ENCODE data around the gene CMTM2.

The CMTM2 gene

DNA sequence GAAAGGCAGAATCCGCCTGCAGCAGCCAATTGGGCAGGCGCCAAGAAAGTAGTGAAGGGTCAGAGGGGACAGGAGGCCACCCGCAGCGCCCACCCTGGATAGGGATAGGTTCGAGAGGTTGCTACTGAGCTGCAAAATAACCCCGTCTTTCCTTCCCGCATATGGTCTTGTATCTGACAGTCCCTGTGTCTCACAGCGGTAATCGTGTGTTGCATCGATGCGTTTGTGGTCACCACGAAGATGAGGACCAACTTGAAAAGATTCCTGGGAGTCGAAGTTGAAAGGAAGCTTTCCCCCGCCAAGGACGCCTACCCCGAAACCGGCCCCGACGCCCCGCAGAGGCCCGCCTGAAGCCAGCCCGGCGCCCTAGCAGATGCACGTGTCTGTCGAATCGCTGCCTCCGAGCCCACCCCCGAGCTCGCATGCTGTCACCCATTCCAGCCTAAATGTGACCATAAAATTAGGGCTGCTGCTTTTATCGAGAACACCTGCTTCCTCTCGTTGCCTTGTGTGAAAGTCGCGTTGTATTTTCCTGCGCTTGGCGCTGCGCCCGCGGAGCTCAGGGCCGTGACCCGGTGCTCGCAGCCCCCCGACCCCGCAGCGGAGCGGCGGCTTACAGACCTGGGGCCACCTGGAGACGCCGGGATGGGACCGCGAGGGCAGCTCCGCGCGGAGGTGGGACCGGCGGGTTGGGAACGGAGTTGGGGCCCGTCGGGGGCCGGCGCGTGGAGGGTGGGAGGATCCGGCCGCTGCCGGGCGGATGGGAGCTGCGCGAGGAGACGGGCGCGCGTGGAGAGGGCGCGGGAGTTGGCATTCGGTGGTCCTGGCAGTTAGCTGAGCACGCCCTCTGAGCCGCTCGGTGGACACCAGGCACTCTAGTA, at the start of gene CMTM2:
TSS of gene CMTM2 (plus strand) at position 813 of the 881 bp plus-strand sequence. CDS start 145 bp downstream, outside the sequence.
- TF ChIP-seq JUND (IDR thresholded peaks at IDR 0.05; ENCODE audit: low read depth), result no peak
- in situ Hi-C loops (cut with HindIII; ENCODE audit: low pct_unique_long_range_greater_than_20kb, low sequenced_read_pairs), result no loop called here
- DNase-seq (ENCODE audit: low read depth in 1 of 2, low spot score in 1 of 2), result no peak

DNA sequence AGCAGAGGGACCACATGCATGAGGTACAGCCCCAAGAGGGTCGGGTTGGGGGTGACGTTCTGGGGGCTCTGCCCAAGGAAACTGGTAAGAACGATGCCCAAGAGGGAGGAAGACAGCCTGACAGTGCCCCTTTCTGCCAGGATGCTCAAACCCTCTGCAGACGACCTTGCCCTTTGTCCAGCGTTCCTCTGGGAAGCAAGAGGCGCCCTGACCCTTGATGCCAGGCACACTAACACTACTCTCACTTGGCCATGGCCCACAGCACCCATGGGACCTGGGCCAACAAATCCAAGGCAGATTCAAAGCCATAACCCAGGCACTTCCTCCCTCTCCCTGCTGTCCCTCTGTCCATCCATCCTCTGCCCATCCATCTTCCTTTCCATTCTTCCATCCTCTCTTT, 49.8 kb upstream of the CMTM2 start:
- TF ChIP-seq JUND (IDR thresholded peaks at IDR 0.05; ENCODE audit: low read depth), result no peak
- no peak for DNase-seq (ENCODE audit: low read depth in 1 of 2, low spot score in 1 of 2)
- in situ Hi-C loops (cut with HindIII; ENCODE audit: low pct_unique_long_range_greater_than_20kb, low sequenced_read_pairs), result no loop called here

GRCh38 chr16:66534376-66534799, 44.9 kb upstream of the CMTM2 start:
- DNase-seq (ENCODE audit: low read depth in 1 of 2, low spot score in 1 of 2), result no peak
- no peak for TF ChIP-seq JUND (IDR thresholded peaks at IDR 0.05; ENCODE audit: low read depth)
- in situ Hi-C loops (cut with HindIII; ENCODE audit: low pct_unique_long_range_greater_than_20kb, low sequenced_read_pairs), result no loop called here

DNA sequence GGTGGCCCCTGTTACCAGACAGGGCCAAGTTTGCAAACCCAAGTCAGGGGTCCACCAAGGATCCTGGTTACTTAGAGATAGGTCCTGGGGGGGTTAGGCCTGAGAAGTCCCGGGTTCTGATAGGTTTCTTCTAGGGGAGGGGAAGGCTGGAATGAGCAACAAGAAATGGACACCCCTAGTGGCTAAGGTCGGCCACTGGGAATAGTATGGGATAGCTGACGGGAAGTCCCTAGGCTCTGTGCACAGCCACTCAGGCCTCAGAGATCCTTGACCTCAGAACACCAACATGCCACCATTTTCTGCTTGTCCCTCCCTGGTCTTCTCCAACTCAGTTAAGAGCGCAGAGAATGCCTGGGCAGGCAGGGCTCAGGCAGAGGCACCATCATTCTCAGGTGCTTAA, 42.7 kb upstream of the CMTM2 start:
- in situ Hi-C loops (cut with HindIII; ENCODE audit: low pct_unique_long_range_greater_than_20kb, low sequenced_read_pairs), result no loop called here
- no peak for DNase-seq (ENCODE audit: low read depth in 1 of 2, low spot score in 1 of 2)
- TF ChIP-seq JUND (IDR thresholded peaks at IDR 0.05; ENCODE audit: low read depth), result no peak

- in situ Hi-C loops (cut with HindIII; ENCODE audit: low pct_unique_long_range_greater_than_20kb, low sequenced_read_pairs), result no loop called here
- DNase-seq (ENCODE audit: low read depth in 1 of 2, low spot score in 1 of 2), result no peak
- TF ChIP-seq JUND (IDR thresholded peaks at IDR 0.05; ENCODE audit: low read depth), result no peak
These were observed 42.0 kb upstream of the CMTM2 start for GRCh38 chr16:66537236-66537635.

DNA sequence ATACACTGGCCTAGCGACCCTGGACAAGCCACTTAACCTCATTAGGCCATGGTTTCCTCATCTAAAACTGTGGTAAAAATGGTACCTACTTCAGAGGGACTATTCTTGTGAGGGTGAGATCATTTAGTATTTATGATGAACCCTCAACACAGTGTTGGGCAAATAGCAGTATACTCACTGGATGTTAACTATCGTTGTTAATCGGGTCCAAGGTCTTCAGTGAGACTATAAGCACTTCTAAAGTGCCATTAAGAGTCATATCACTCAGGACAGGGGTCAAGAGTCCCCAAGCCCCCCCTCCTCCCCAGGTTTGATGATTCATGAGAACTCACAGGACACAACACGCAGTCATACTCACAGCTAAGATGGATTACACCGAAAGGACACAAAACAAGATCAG, 40.4 kb upstream of the CMTM2 start:
- no peak for TF ChIP-seq JUND (IDR thresholded peaks at IDR 0.05; ENCODE audit: low read depth)
- DNase-seq (ENCODE audit: low read depth in 1 of 2, low spot score in 1 of 2), result no peak
- in situ Hi-C loops (cut with HindIII; ENCODE audit: low pct_unique_long_range_greater_than_20kb, low sequenced_read_pairs), result no loop called here

DNA sequence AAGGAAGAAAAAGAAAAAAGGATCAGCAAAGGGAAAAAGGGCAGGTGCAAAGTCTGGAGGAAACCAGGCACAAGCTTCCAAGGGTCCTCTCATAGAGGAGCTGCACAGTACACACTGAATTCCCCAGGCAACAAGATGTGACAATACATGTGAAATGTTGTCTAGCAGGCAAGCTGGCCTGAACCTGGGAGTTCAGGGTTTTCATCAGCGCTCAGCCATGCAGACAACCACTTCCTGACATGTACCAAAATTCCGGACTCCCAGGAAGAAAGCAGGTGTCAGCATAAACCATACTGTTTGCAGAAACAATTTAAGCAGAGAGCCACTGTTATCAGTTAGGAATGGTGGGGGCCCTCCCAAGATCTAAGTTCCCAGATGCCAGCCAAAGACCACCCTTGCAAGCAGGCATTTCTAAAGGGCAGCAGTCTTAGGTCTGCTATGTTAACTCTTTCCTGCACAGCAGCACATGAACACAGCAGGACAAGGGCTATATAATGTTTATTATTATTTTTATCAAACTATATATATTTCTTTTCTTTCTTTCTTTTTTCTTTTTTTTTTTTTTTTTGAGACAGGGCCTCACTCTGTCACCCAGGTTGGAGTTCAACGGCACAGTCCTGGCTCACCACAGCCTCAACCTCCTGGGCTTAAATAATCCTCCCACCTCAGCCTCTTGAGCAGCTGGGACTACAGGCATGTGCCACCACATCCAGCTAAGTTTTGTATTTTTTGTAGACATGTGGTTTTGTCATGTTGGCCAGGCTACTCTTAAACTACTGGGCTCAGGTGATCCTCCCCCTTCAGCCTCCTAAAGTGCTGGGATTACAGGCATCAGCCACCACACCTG, 39.4 kb upstream of the CMTM2 start:
- in situ Hi-C loops (cut with HindIII; ENCODE audit: low pct_unique_long_range_greater_than_20kb, low sequenced_read_pairs), result no loop called here
- no peak for TF ChIP-seq JUND (IDR thresholded peaks at IDR 0.05; ENCODE audit: low read depth)
- DNase-seq (ENCODE audit: low read depth in 1 of 2, low spot score in 1 of 2), result no peak

DNA sequence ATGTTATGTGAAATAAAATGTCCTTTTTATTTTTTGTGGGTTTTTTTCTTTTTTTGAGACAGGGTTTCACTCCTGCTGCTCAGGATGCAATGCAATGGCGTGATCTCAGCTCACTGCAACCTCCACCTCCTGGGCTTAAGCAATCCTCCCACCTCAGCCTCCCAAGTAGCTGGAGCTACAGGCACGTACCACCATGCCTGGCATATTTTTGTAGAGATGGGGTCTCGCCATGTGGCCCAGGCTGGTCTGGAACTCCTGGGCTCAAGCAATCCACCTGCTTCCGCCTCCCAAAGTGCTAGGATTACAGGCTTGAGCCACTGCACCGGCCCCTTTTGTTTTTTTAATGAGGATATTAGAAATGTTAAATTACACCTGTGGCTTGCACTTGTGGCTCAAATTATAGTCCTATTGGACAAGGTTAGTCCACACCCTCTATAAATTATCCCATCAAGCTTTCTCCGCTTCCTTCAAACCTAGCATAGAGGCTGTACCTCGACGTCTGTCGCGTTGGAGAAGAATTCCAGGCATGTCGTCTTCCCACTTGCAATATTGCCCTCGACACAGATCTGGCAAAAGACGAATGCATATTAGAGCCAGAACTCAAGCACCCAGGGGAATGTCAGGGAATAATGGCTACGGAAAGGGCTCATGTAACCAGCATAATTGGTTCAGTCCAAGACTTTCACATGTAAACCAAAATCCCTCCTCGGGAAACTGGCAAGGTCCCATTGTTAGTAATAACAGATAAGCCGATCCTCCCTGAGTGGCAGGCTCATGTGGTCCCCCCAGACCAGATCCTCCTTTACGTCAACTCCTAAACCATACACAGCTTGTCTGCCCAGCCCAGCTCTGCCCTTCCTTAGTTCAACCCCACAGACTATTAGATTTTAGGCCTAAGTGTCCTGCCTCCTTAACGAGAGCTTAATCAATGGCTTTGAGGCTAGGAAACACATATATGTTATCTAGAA, 37.6 kb upstream of the CMTM2 start:
- DNase-seq (ENCODE audit: low read depth in 1 of 2, low spot score in 1 of 2), result no peak
- TF ChIP-seq JUND (IDR thresholded peaks at IDR 0.05; ENCODE audit: low read depth), result no peak
- in situ Hi-C loops (cut with HindIII; ENCODE audit: low pct_unique_long_range_greater_than_20kb, low sequenced_read_pairs), result no loop called here

- no peak for DNase-seq (ENCODE audit: low read depth in 1 of 2, low spot score in 1 of 2)
- TF ChIP-seq JUND (IDR thresholded peaks at IDR 0.05; ENCODE audit: low read depth), result no peak
- in situ Hi-C loops (cut with HindIII; ENCODE audit: low pct_unique_long_range_greater_than_20kb, low sequenced_read_pairs), result no loop called here
These were observed 36.9 kb upstream of the CMTM2 start for GRCh38 chr16:66542396-66542795.

GRCh38 chr16:66543541-66543940, 35.7 kb upstream of the CMTM2 start:
- in situ Hi-C loops (cut with HindIII; ENCODE audit: low pct_unique_long_range_greater_than_20kb, low sequenced_read_pairs), result no loop called here
- DNase-seq (ENCODE audit: low read depth in 1 of 2, low spot score in 1 of 2), result no peak

DNA sequence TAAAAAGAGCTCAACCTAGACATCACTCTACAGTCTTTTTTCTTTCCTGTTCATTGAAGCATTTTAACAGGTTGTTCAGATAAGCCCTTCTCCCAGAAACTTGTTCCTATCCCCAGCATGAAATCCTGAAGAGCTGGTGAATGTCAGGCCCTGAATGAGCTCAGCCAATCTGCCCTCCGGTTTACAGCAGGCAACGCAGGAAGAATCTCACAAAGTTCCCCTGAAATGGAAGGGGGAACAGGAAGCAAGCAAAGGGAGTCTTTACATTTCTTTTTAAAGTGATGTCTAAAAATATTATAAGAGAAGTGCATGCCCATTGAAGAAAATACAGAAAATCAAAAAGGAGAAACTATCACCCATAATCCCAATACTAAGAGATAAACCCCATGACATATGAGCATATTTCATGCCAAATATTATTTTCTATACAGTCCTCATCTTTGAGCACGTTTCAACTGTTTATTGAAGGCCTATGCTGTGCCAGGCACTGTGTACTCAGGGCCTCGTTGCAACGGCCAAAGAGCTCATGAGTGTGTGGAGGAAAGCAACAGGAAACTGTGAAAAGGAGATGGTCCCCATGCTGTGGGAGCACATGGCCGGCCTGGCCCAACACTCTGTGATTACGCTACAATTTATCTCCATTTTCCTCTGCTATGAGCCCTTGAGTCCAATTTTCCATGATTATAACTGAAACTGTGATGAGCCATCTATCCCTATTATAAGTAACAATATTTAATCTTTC, 35.1 kb upstream of the CMTM2 start:
- TF ChIP-seq JUND (IDR thresholded peaks at IDR 0.05; ENCODE audit: low read depth), result no peak
- in situ Hi-C loops (cut with HindIII; ENCODE audit: low pct_unique_long_range_greater_than_20kb, low sequenced_read_pairs), result no loop called here
- no peak for DNase-seq (ENCODE audit: low read depth in 1 of 2, low spot score in 1 of 2)

More at GRCh38 chr16:66543541-66543940, 35.7 kb upstream of the CMTM2 start:
- no peak for TF ChIP-seq JUND (IDR thresholded peaks at IDR 0.05; ENCODE audit: low read depth)

Data from T47D (cell line).